OCI-LY7 (cell line): Measurements from ENCODE around the gene SLC25A10. TPM values are rescaled to one million over a fixed set of nuclear protein-coding genes. Genes with fewer than 3 reads are reported as not detected.

Source experiments
- BruUV-seq: library from RNA; stranded (reverse); fragments of 400-500 nt; replicated peaks from 2 replicates; lab custom pipeline; 2021; lab: Mats Ljungman, UMichigan
- CTCF ChIA-PET: fragments of 300-600 bp; sonication (Branson Sonifier 250); formaldehyde crosslinking; loops from one replicate; lab custom pipeline; 2022; ENCODE audit warnings: antibody characterized with exemption; ENCODE audit not compliant: unreplicated experiment; lab: Charles Lee
- POLR2A ChIA-PET: fragments of 300-600 bp; sonication (Branson Sonifier 250); formaldehyde crosslinking; loops from one replicate; lab custom pipeline; 2022; ENCODE audit warnings: antibody characterized with exemption; lab: Charles Lee
- DNase-seq: peaks from one replicate; pipeline ENCODE4 v3.0.0-alpha.2; 2015; ENCODE audit warnings: low spot score
- H2AFZ ChIP-seq: fragments of 200-600 bp; sonication (generic), shearing (Covaris generic); 2 replicates; pipeline ENCODE4 v1.6.1; 2014; ENCODE audit warnings: mild to moderate bottlenecking, antibody characterized with exemption, low read length, moderate library complexity
- H3K27ac ChIP-seq: fragments of 200-600 bp; sonication (generic); 2 replicates; pipeline ENCODE4 v1.5.1; 2014; ENCODE audit warnings: mixed run types, low read depth, mild to moderate bottlenecking, moderate library complexity, low read length, inconsistent platforms; ENCODE audit not compliant: poor library complexity, severe bottlenecking
- H3K36me3 ChIP-seq: fragments of 200-600 bp; sonication (generic); 2 replicates; pipeline ENCODE4 v1.6.1; 2014; ENCODE audit warnings: mild to moderate bottlenecking, antibody characterized with exemption, low read length, moderate library complexity, mixed read lengths; ENCODE audit not compliant: insufficient read depth
- H3K4me1 ChIP-seq: fragments of 200-600 bp; sonication (generic); 2 replicates; pipeline ENCODE4 v1.5.1; 2014; ENCODE audit warnings: mild to moderate bottlenecking, low read length; ENCODE audit not compliant: insufficient read depth, poor library complexity, severe bottlenecking
- H3K4me2 ChIP-seq: fragments of 200-600 bp; sonication (generic); 2 replicates; pipeline ENCODE4 v1.6.1; 2014; ENCODE audit warnings: mild to moderate bottlenecking, low read length
- H3K4me3 ChIP-seq: fragments of 200-600 bp; sonication (generic); 2 replicates; pipeline ENCODE4 v1.5.1; 2014; ENCODE audit warnings: mild to moderate bottlenecking, low read depth, low read length; ENCODE audit not compliant: poor library complexity, severe bottlenecking
- H3K79me2 ChIP-seq: fragments of 200-600 bp; sonication (generic); 2 replicates; pipeline ENCODE4 v1.6.1; 2016; ENCODE audit warnings: low read depth, mild to moderate bottlenecking, low read length, moderate library complexity, mixed read lengths; ENCODE audit not compliant: insufficient read depth
- H3K9me2 ChIP-seq: fragments of 200-600 bp; sonication (generic); 2 replicates; pipeline ENCODE4 v1.6.1; 2016; ENCODE audit warnings: mild to moderate bottlenecking, low read length, mixed read lengths; ENCODE audit not compliant: insufficient read depth
- H3K9me3 ChIP-seq: fragments of 200-600 bp; sonication (generic); 2 replicates; pipeline ENCODE4 v1.6.1; 2014; ENCODE audit warnings: mild to moderate bottlenecking, mixed run types, low read length, mixed read lengths
- H4K20me1 ChIP-seq: fragments of 200-600 bp; sonication (generic); 2 replicates; pipeline ENCODE4 v1.6.1; 2014; ENCODE audit warnings: mild to moderate bottlenecking, antibody characterized with exemption, low read length, moderate library complexity, mixed read lengths; ENCODE audit not compliant: insufficient read depth
- EZH2phosphoT487 ChIP-seq: fragments of 200-600 bp; sonication (generic); IDR thresholded peaks from 2 replicates; pipeline ENCODE4 v1.6.1; 2018; ENCODE audit warnings: low read depth, borderline replicate concordance, mild to moderate bottlenecking, mixed run types, antibody characterized with exemption, low read length, moderate library complexity, mixed read lengths
- intact Hi-C: fragments of 100-400 bp; cut with micrococcal nuclease; formaldehyde crosslinking; loops from one replicate; pipeline ENCODE4 v1.10.0; 2022; ENCODE audit not compliant: unreplicated experiment
- total RNA-seq, 2 experiments: library from RNA; depleted of rRNA in 1 of 2; stranded (reverse); fragments of >200 nt in 1 of 2; shearing (Covaris generic) in 1 of 2; gene quantifications; 2 replicates each; pipeline ENCODE4 v1.2.3, GENCODE V29; 2014 to 2022
- TF ChIP-seq, protein P1 (sequence below): fragments of 200-600 bp; sonication (generic); conservative IDR thresholded peaks from 2 replicates; pipeline ENCODE4 v1.5.1; 2014; ENCODE audit warnings: mild to moderate bottlenecking, antibody characterized with exemption, low read length, moderate library complexity, mixed read lengths

The SLC25A10 gene
- total RNA-seq, 2 experiments from 2014 or later, result 45.6 to 46.9 TPM

DNA sequence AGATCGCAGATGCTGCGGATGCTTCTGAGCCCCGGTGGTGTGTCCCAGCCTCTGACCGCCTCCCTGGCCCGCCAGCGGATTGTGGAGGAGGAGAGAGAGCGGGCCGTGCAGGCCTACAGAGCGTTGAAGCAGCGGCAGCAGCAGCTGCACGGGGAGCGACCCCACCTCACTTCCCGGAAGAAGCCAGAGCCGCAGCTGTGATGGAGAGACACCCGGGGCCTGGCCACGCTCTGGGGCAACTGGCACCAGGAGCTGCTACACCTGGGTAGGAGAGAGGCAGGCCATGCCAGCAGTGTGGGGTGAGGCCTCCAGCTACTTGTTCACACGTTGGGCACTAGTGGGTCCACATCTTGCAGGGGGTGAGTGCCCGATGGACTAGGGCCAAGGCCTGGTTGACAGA, 39.6 kb upstream of the SLC25A10 start:
- H3K4me1 ChIP-seq, result peaks cover 10% of the 10 kb centered on the region
- H3K79me2 ChIP-seq, result peaks cover 14% of the 10 kb centered on the region; the same call in 1 of the 2 replicates
- H3K9me3 ChIP-seq, result no peaks in the 10 kb centered on the region
- POLR2A ChIA-PET, result no interaction called here
- H3K36me3 ChIP-seq, result peaks cover 78% of the 10 kb centered on the region
- H3K27ac ChIP-seq, result no peak overlapping the region
- H3K4me2 ChIP-seq, result no peak overlapping the region
- DNase-seq, result no peak
- intact Hi-C loops, result no loop called here
- no peak overlapping the region for H3K4me3 ChIP-seq
- BruUV-seq, result no TSS peak
- no peaks in the 10 kb centered on the region for H3K9me2 ChIP-seq
- no peaks in the 10 kb centered on the region for H4K20me1 ChIP-seq
- CTCF ChIA-PET, result no interaction called here
- no peak for TF ChIP-seq EZH2phosphoT487
- TF ChIP-seq, protein P1, sequence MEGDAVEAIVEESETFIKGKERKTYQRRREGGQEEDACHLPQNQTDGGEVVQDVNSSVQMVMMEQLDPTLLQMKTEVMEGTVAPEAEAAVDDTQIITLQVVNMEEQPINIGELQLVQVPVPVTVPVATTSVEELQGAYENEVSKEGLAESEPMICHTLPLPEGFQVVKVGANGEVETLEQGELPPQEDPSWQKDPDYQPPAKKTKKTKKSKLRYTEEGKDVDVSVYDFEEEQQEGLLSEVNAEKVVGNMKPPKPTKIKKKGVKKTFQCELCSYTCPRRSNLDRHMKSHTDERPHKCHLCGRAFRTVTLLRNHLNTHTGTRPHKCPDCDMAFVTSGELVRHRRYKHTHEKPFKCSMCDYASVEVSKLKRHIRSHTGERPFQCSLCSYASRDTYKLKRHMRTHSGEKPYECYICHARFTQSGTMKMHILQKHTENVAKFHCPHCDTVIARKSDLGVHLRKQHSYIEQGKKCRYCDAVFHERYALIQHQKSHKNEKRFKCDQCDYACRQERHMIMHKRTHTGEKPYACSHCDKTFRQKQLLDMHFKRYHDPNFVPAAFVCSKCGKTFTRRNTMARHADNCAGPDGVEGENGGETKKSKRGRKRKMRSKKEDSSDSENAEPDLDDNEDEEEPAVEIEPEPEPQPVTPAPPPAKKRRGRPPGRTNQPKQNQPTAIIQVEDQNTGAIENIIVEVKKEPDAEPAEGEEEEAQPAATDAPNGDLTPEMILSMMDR, result no peak
- H2AFZ ChIP-seq, result no peak overlapping the region

DNA sequence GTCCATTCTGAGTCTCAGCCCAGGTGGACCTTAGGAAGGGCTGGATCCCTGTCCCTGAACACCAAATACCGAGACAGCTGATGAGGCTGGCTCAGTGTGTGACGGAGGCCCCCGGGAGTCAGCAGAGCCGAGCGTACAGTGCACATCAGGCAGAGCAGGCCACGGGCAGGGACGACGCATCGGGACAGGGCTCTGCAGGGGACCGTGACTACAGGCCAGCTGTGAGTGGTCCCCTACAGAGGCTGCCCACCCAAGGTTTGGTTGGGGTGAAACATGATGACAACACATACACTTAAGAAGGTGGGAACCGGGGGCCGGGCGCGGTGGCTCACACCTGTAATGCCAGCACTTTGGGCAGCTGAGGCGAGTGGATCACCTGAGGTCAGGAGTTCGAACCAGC, 39.1 kb upstream of the SLC25A10 start:
- DNase-seq, result no peak
- no peaks in the 10 kb centered on the region for H3K9me2 ChIP-seq
- no peak for TF ChIP-seq EZH2phosphoT487
- TF ChIP-seq, protein P1, result no peak
- H3K79me2 ChIP-seq, result peaks cover 9% of the 10 kb centered on the region; the same call in 1 of the 2 replicates
- CTCF ChIA-PET, result no interaction called here
- H4K20me1 ChIP-seq, result no peaks in the 10 kb centered on the region
- no TSS peak for BruUV-seq
- H3K4me1 ChIP-seq, result peaks cover 6% of the 10 kb centered on the region
- intact Hi-C loops, result no loop called here
- POLR2A ChIA-PET, result no interaction called here
- H3K4me3 ChIP-seq, result no peak overlapping the region
- H3K9me3 ChIP-seq, result no peaks in the 10 kb centered on the region
- H3K27ac ChIP-seq, result no peak overlapping the region
- H3K36me3 ChIP-seq, result peaks cover 74% of the 10 kb centered on the region
- H2AFZ ChIP-seq, result no peak overlapping the region
- H3K4me2 ChIP-seq, result no peak overlapping the region

DNA sequence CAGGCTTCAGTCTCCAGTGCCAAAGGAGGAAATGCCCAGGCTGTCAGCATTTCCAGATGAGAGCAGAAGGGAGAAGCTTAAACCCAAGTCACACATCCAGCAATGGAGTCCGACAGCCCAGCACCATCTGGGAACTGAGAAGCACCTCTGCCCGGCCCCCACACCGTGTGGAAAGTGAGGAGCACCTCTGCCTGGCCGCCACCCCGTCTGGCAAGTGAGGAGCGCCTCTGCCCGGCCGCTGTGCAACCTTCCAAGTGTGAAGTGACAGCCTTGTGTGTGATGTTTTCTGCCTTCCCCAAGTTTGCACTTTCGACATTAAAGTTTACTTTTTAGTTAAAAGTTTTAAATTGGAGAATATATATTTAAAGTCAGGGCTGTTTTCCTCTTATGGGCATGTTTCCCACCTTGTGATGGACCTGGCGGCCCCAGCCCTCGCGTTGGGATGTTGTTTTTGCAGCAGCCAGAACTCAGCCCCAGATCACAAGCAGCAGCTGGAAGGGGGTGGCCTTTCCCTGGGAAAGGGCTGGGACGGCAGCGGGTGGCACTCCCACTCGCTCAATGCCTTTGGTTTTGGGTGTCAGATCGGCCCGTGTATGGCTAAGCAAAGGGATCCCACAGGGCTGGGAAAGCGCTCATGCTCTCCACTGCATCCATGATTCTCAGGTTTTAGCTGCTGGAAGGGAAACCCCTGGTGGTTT, 38.4 kb upstream of the SLC25A10 start:
- BruUV-seq, result no TSS peak
- Histone ChIP-seq H2AFZ (no peak overlapping the region), H3K79me2 (peaks cover 2% of the 10 kb centered on the region; the same call in 1 of the 2 replicates), H3K4me3 (no peak overlapping the region), H3K36me3 (peaks cover 67% of the 10 kb centered on the region), H3K4me2 (no peak overlapping the region), H3K9me2 (no peaks in the 10 kb centered on the region), H3K4me1 (no peaks in the 10 kb centered on the region), H3K9me3 (no peaks in the 10 kb centered on the region), H4K20me1 (no peaks in the 10 kb centered on the region), H3K27ac (no peak overlapping the region)
- ChIA-PET POLR2A (no interaction called here), CTCF (no interaction called here)
- intact Hi-C loops, result no loop called here
- TF ChIP-seq, protein P1, result no peak
- no peak for TF ChIP-seq EZH2phosphoT487
- DNase-seq, result no peak
